Erythroblast (primary cell): ENCODE results near the gene MGAT2.

Experiments used
- GATA1 ChIP-seq: IDR thresholded peaks from 2 replicates; pipeline ENCODE4 v1.6.1; 2011; ENCODE audit warnings: low read depth, mild to moderate bottlenecking, control low read depth, low read length, moderate library complexity
- POLR2A ChIP-seq: IDR thresholded peaks from 2 replicates; pipeline ENCODE4 v1.6.1; 2011; ENCODE audit warnings: mild to moderate bottlenecking, low read length

GRCh38 chr14:49623387-49623786, 2.8 kb downstream of the MGAT2 start:
- TF ChIP-seq POLR2A, result no peak
- TF ChIP-seq GATA1, result no peak
